BJ (cell line): ENCODE data around the gene LAMP5. TPM values are rescaled to one million over a fixed set of nuclear protein-coding genes. Genes with fewer than 3 reads are reported as not detected.

Experiments
- CTCF ChIA-PET: fragments of 350-600 bp; formaldehyde crosslinking; extraction: SDS; loops from one replicate; lab custom pipeline; 2021; ENCODE audit warnings: antibody characterized with exemption, inconsistent platforms; lab: Yijun Ruan, JAX
- POLR2A ChIA-PET: fragments of 300-600 bp; sonication (Branson Sonifier 250); formaldehyde crosslinking; extraction: SDS; loops from one replicate; lab custom pipeline; 2021; ENCODE audit warnings: antibody characterized with exemption; lab: Charles Lee
- DNase-seq: peaks from one replicate; pipeline ENCODE4 v3.0.0-alpha.2; 2011; ENCODE audit warnings: low read depth
- H3K27me3 ChIP-seq: 2 replicates; pipeline ENCODE4 v1.6.0; 2011; ENCODE audit warnings: low read length; ENCODE audit not compliant: control insufficient read depth, insufficient read depth
- H3K36me3 ChIP-seq: 2 replicates; pipeline ENCODE4 v1.5.1; 2011; ENCODE audit warnings: low read length; ENCODE audit not compliant: control insufficient read depth, insufficient read depth
- H3K4me3 ChIP-seq: 2 replicates; pipeline ENCODE4 v1.5.1; 2011; ENCODE audit warnings: low read depth, mild to moderate bottlenecking, control low read depth, low read length
- polyA plus RNA-seq: library from polyadenylated mRNA; depleted of rRNA; stranded (reverse); fragments of >200 nt; gene quantifications from 2 replicates; pipeline ENCODE4 v1.2.3, GENCODE V29; 2011
- TF ChIP-seq, protein P1 (sequence below): IDR thresholded peaks from 2 replicates; pipeline ENCODE4 v1.5.1; 2011; ENCODE audit warnings: low read depth, mild to moderate bottlenecking, control low read depth, inconsistent platforms, low read length, moderate library complexity; ENCODE audit not compliant: insufficient read depth

LAMP5 gene
- polyA plus RNA-seq, 1 experiment: 0.12 TPM

DNA sequence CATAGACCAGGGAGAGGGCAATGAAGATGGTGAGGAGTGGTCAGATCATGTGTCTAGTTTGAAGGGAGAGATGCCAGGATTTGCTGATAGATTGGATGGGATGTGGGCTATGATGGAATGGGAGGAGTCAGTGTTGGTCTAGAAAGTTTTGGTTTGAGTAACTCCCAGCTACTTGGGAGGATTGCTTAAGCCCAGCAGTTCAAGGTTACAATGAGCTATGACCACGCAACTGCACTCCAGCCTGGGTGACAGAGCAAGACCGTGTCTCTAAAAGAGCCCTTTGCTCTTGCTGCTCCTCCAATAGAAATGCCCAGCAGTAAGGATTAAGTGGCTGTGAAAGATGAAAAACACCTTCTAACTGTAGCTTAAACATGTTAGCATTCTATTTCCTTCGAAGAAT lies 18.2 kb upstream of the LAMP5 start:
- TF ChIP-seq, protein P1, sequence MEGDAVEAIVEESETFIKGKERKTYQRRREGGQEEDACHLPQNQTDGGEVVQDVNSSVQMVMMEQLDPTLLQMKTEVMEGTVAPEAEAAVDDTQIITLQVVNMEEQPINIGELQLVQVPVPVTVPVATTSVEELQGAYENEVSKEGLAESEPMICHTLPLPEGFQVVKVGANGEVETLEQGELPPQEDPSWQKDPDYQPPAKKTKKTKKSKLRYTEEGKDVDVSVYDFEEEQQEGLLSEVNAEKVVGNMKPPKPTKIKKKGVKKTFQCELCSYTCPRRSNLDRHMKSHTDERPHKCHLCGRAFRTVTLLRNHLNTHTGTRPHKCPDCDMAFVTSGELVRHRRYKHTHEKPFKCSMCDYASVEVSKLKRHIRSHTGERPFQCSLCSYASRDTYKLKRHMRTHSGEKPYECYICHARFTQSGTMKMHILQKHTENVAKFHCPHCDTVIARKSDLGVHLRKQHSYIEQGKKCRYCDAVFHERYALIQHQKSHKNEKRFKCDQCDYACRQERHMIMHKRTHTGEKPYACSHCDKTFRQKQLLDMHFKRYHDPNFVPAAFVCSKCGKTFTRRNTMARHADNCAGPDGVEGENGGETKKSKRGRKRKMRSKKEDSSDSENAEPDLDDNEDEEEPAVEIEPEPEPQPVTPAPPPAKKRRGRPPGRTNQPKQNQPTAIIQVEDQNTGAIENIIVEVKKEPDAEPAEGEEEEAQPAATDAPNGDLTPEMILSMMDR: no peak
- H3K4me3 ChIP-seq: no peak overlapping the region
- ChIA-PET POLR2A (interaction anchor here (0.6 kb wide), 1 partner anchor 17 kb away, joined by 3 read pairs; no protein-coding TSS in a partner anchor), CTCF (no interaction called here)
- 0 out of 2 replicates have a peak, but pooled peaks cover 2% of the 10 kb centered on the region for H3K27me3 ChIP-seq
- no peaks in the 10 kb centered on the region for H3K36me3 ChIP-seq
- no peak for DNase-seq

DNA sequence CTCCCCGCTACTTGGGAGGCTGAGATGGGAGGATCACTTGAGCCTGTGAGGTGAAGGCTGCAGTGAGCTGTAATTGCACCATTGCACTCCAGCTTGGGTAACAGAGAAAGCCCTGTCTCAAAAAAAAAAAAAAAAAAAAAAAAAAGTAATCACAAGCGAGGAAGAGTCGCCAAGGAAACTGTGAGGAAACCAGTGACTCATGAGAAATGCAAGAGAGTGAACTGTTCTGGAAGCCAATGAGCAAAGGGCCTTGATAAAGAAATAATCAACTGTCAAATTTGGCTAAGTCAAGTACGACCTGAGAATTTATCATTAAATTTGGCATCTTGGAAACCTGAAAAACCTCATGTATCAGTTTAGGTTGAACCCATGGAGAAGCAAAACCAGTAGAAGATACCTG lies 16.1 kb upstream of the LAMP5 start:
- DNase-seq: no peak
- TF ChIP-seq, protein P1: no peak
- peaks cover 2% of the 10 kb centered on the region; the same call in 1 of the 2 replicates for H3K27me3 ChIP-seq
- POLR2A ChIA-PET: no interaction called here
- CTCF ChIA-PET: no interaction called here
- H3K4me3 ChIP-seq: no peak overlapping the region
- no peaks in the 10 kb centered on the region for H3K36me3 ChIP-seq

DNA sequence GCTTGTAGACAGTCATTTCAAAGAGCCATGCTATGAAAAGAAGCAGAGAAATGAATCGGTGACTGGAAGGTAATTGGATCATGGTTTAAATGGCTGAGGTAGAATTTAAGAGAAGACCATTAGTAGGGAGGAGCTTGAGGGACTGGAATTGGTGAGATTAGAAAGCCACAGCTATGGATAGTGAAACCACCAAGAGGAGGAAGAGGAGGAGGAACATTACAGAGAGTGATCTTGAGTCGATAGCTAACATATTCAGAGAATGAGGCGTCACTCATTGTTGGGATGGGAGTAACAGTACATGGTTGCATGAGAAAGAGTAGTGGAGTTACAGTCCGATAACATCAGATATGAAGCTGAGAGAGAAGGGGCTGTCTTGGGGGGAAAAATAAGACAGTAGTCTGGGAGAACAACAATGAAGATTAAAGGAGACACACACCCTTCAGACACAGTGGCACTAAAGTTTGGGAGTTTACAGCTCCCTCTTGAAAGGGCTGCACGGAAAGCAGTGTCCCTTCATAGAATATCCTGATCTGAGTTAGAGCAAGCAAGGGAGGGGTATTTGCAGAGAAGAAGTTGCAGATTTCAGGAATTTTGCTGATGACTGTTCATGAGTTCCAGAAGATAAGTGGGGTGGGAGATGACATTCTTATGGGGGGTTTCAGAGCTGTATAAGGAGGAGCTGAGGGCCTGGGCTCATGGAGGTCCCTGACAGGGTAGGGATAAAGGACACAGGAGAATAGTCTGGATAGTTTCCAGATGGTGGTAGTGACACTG lies 15.1 kb upstream of the LAMP5 start:
- Histone ChIP-seq H3K4me3 (no peak overlapping the region), H3K36me3 (no peaks in the 10 kb centered on the region), H3K27me3 (peaks cover 2% of the 10 kb centered on the region; the same call in 1 of the 2 replicates)
- TF ChIP-seq, protein P1: no peak
- ChIA-PET POLR2A (no interaction called here), CTCF (interaction anchor here (1.2 to 1.6 kb wide), 3 partner anchors 13 to 479 kb away, joined by 3 to 6 read pairs (median 3); no protein-coding TSS in a partner anchor)
- DNase-seq: no peak

DNA sequence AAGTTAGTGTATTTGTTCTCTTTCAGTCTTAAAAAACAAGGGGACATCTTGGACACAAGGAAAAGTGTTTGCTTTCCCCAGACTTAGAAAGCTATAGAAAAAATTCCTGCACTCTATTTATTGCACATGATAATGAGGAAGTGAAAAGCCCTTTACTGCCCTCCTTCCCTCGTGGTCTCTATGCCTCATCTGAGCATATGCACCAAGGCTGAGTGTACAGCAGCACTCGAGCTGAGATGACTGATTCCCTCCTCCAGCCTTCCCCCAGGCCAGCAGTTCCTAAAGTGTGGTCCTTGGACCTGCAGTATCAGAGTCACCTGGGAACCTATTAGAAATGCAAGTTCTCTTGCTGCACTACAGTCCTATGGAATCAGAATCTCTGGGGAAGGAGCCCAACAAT lies 14.3 kb upstream of the LAMP5 start:
- POLR2A ChIA-PET: no interaction called here
- peaks cover 3% of the 10 kb centered on the region; the same call in 1 of the 2 replicates for H3K27me3 ChIP-seq
- CTCF ChIA-PET: interaction anchor here (1.2 to 1.6 kb wide), 3 partner anchors 14 to 478 kb away, joined by 3 to 6 read pairs (median 3); no protein-coding TSS in a partner anchor
- no peak overlapping the region for H3K4me3 ChIP-seq
- no peaks in the 10 kb centered on the region for H3K36me3 ChIP-seq
- TF ChIP-seq, protein P1: no peak
- DNase-seq: no peak

DNA sequence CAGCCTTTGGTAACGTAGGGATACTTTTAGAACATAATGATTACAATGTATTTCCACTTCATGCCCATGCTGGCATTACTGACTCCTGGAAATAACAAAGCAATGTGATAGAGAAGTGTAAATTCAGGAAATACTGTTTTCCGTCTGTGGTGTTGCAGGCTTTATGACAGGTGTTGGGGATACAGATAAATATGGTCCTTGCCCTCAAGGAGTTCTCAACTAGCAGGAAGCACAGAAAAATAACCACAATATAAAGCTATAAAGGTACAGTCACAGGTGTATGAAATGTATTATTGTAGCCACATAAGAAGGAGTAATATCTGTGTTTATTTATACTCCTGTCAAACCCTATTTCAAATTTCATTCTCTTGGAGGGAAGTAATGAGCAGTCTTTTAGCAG lies 12.9 kb upstream of the LAMP5 start:
- peaks cover 12% of the 10 kb centered on the region for H3K27me3 ChIP-seq
- POLR2A ChIA-PET: no interaction called here
- TF ChIP-seq, protein P1: no peak

More for the DNA sequence above, 12.9 kb upstream of the LAMP5 start:
- H3K4me3 ChIP-seq: no peak overlapping the region
- no peaks in the 10 kb centered on the region for H3K36me3 ChIP-seq
- CTCF ChIA-PET: no interaction called here
- DNase-seq: no peak
